B cell (primary cell): ENCODE data around the gene CCL15.

Experiments
- CTCF ChIP-seq: fragments of 200-600 bp; IDR thresholded peaks from one replicate; pipeline ENCODE4 v1.8.0; 2022; ENCODE audit warnings: antibody characterized with exemption, mild to moderate bottlenecking
- EZH2 ChIP-seq: IDR thresholded peaks from 2 replicates; pipeline ENCODE4 v1.6.1; 2012; ENCODE audit warnings: borderline replicate concordance, low read depth, mild to moderate bottlenecking, moderate library complexity, low read length; ENCODE audit not compliant: insufficient read depth, poor library complexity, severe bottlenecking

GRCh38 chr17:35981246-35981645, 20.1 kb downstream of the CCL15 start, which contains the start of gene CCL16:
- TF ChIP-seq CTCF (no peak), EZH2 (no peak)
